ENCODE data around the gene ZCCHC24. TPM values are rescaled to one million over a fixed set of nuclear protein-coding genes. Genes with fewer than 3 reads are reported as not detected.

Gene ZCCHC24
- total RNA-seq, 2 donors from 2014 or later: 113 to 125 TPM

DNA sequence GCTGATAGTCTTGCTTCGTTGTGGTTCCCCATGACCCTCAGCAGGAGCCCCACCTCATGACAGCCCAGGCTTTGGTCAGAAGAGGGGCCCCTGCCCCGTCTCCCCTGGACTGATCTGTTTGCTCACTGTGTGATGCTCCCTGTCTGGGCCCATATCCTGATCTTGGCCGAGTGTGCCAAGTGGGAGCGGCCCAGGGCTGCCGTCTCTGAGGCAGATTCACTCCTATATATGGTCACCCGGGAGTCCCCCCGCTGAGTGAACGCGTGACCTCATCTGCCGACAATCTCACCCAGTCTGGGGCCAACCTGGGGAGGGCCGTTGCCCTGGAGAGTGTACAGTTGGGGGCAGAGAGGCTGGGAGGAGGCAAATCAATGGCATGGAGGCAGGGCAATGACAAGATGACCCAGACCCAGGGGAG lies 63.6 kb downstream of the ZCCHC24 start:
- intact Hi-C loops (cut with DNase I): loop anchor here in 1 of 2 donors (5.0 kb wide), 1 partner anchor 60 kb away; no protein-coding TSS in a partner anchor
- DNase-seq (ENCODE audit: low spot score): peak; percentile 94

DNA sequence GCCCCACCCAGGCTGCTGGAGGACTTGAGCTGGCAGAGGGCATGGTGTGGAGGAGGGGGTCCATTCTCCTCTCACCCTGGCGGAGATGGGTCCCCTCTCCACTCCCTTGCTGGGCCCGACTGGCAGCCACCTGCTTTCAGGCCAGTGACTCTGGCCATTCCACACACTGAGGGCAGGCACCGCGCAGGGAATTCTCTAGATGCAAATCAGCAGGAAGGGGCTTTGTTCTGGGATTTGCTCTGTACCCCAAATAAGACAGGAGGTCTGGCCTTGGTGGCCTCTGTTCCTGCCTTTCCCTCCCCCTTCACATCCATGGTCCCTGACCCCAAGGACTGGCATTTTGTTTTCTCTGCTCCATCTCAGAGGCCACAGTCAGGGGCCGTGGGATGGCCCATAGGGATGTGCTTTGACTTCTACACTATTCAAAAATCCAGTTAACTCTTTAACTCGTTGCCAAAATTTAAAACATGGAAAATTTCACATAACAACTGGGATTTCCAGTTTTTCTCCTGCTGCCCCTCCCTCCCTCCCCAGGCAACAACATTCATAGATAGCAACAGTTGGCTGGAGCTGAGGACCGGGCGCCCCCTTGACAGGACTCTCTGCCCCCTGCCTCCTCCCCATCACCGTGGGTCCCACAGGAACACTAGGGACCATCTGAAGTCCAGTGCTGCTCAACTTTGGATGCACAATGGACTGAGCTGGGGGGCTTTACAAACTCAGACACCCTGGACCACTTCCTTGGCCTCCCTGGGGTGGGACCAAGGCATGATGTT lies 64.3 kb downstream of the ZCCHC24 start:
- intact Hi-C loops (cut with DNase I): loop anchor here in 1 of 2 donors (5.0 kb wide), 1 partner anchor 61 kb away; no protein-coding TSS in a partner anchor
- peak; percentile 81 for DNase-seq (ENCODE audit: low spot score)

DNA sequence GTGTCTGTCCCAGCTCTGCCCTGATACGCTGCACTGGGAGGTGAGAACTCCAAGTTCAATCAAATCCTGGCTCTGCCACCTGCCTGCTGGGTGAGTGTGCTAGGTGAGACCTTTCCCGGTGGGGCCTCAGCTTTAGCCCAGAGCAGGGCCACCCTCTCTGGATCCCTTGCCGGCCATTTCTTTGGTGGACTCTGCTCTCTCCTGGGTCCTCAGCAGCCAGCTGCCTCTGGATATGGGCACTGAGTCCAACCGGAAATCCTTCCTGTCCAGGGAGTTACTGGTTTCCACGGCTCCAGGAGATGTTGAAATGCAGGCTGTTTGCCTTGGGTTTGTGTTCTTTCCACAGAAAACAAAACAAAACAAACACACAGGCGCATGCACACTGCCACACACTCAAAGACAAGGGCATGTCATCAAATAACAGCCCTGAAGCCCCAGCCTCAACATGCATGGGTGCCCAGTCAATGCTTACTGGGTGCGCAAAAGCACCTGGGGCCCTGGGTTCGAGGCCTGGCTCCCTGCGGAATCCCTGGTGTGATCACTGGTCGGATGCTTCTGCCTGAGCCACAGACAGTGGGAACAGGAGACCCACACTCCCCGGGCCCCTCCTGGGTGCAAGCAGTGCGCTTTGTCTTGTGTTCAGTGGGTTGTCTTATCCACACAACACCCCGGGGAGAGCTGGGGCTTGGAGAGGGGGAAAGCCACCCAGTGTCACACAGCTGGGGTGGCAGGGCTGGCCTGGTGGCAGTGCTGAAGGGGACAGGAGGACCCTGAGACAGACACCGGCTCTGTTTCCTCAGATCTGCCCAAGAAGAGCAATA lies 65.1 kb downstream of the ZCCHC24 start:
- peak; percentile 87 for DNase-seq (ENCODE audit: low spot score)
- intact Hi-C loops (cut with DNase I): loop anchor here in 1 of 2 donors (5.0 kb wide), 1 partner anchor 62 kb away; no protein-coding TSS in a partner anchor

DNA sequence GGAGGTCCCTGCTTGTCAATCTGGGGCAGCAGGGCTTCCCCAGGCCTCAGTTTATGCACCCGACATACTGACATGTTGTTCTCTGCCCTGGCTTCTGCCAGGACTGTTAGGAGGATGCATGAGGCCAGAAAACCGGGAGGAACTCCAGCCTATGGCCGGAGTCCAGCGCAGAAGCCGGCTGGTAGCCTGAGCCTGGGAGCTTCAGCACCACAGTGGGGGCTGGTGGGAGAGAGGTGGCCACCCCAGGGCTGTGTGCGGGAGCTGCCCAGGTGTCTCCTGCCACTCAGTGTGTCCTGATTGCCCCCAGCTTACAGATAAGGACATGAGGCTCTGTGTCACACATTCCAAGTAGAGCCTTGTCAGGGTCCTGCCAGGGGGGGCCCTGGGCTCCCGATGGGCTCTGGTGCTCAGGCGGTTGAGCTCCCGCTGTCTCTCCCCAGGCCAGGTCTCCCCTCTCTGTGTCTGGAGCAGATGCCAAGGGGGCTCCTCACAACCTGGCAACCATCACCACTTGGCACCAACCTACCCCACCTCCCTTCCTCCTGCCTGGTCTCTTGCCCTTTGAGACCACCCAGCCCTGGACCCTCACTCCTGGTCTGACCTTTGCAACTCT lies 65.8 kb downstream of the ZCCHC24 start:
- intact Hi-C loops (cut with DNase I): loop anchor here in 1 of 2 donors (5.0 kb wide), 1 partner anchor 63 kb away; no protein-coding TSS in a partner anchor
- no peak for DNase-seq (ENCODE audit: low spot score)

DNA sequence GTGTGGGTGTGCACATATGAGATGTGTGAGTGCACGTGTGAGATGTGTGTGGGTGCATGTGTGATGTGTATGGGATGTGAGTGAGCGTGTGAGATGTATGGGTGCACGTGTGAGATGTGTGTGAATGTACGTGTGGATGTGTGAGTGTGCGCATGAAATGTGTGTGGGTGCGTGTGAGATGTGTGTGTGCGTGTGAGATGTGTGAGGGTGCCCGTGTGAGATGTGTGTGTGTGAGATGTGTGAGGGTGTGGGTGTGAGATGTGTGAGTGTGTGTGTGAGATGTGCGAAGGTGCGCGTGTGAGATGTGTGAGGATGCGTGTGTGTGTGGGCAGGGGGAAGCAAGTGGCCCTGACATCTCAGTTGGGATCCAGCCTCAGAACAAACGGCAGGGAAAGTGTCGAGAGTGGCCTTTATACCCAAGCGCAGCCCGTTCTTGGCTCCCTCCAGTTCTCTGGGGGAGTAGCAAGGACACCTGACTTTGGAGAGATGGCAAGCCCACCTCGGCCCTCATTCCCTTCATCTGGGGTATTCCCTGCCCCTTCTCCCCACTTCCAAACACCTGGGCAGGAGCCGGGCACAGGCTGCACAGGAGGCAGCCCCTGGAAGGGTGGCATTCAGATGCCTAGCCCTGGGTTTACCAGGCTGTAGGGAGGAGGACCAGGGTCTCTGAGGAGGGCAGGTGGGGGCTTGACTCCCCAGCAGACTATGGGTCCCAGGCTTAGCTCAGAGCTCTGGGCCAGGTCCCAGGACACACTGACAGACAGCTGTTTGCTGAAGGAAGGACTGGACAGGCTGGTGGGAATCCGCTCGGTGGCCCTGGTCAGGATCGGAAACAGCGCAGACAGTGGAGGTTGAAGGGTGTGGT lies 66.5 kb downstream of the ZCCHC24 start:
- DNase-seq (ENCODE audit: low spot score): no peak
- intact Hi-C loops (cut with DNase I): no loop called here

DNA sequence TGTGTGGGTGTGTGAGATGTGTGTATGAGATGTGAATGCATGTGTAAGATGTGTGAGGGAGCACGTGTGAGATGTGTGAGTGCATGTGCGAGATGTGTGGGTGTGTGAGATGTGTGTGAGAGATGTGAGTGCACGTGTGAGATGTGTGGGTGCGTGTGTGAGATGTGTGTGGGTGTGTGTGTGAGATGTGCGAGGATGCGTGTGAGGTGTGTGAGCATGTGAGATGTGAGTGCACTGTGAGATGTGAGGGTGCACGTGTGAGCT lies 67.1 kb downstream of the ZCCHC24 start:
- intact Hi-C loops (cut with DNase I): no loop called here

DNA sequence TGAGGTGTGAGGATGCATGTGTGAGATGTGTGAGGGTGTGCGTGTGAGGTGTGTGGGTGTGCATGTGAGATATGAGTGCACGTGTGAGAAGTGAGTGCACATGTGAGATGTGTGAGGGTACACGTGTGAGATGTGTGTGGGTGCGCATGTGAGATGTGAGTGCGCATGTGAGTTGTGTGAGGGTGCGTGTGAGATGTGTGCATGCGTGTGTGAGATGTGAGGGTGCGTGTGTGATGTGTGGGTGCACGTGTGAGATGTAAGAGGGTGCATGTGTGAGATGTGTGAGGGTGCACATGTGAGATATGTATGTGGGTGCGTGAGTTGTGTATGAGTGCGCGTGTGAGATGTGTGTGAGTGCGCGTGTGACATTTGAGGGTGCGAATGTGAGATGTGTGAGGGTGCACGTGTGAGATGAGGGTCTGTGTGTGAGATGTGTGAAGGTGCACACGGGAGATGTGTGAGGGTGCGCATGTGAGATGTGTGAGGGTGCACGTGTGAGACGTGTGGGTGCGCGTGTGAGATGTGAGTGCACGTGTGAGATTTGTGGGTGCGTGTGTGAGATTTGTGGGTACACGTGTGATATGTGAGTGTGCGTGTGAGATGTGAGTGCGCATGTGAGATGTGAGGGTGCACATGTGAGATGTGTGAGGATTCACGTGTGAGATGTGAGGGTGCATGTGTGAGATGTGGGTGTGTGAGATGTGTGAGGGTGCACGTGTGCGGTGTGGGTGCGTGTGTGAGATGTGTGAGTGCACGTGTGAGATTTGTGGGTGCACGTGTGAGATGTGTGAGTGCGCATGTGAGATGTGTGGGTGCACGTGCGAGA lies 67.7 kb downstream of the ZCCHC24 start:
- intact Hi-C loops (cut with DNase I): no loop called here
- peak; percentile 58 for DNase-seq (ENCODE audit: low spot score)

More for the DNA sequence above, 67.1 kb downstream of the ZCCHC24 start:
- DNase-seq (ENCODE audit: low spot score): peak; percentile 52

DNA sequence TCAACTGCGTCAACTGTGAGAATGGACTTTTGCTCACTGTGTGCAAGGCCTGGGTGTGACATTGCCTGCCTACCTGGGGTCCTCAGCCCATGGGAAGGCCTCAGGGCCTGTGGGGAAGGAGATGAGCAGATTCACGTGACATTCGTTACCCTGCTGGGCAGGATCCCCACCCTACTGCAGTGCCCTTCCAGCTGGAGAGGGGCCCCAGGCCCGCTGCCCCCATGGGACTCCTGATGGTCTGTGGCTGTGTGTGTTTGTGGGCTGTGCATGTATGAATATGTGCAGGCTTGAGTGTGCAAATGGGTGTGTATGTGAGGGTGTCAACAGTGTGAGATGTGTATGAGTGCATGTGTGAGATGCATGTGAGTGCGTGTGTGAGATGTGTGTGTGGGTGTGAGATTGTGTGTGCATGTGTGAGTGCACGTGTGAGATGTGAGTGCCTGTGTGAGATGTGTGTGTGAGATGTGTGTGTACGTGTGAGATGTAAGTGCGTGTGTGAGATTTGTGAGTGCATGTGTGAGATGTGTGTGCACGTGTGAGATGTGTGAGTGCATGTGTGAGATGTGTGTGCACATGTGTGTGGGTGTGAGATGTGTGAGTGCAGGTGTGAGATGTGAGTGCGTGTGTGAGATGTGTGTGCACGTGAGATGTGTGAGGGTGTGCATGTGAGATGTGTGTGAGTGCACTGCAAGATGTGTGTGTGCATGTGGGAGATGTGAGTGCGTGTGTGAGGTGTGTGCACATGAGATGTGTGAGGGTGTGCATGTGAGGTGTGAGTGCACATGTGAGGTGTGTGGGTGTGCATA lies 68.5 kb downstream of the ZCCHC24 start:
- intact Hi-C loops (cut with DNase I): no loop called here
- DNase-seq (ENCODE audit: low spot score): peak; percentile 73

DNA sequence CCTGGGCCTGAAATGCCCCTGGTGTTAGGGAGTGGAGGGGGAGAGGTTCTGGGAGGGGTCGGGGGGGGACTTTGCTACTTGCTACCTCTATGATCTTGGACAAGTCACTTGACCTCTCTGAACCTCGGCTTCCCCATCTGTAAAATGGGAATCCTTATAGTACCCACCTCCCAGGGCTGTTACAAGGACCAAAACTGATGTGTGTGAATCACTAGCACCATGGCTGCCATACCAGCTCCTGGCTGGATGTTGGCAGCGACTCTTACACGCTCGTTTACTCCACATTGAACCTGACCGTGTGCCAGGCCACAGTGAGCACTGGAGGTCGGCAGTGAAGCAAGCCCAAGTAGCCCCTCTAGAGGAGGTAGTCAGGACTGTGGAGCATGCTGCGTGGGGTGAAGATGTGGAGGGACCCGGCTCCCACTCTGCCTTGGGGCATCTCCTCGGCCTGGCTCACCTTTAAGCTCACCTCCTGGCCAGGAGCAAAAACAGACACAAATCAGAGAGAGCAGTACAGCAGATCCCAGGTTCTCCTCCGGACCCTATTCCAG lies 69.3 kb downstream of the ZCCHC24 start:
- peak; percentile 69 for DNase-seq (ENCODE audit: low spot score)
- intact Hi-C loops (cut with DNase I): no loop called here

DNA sequence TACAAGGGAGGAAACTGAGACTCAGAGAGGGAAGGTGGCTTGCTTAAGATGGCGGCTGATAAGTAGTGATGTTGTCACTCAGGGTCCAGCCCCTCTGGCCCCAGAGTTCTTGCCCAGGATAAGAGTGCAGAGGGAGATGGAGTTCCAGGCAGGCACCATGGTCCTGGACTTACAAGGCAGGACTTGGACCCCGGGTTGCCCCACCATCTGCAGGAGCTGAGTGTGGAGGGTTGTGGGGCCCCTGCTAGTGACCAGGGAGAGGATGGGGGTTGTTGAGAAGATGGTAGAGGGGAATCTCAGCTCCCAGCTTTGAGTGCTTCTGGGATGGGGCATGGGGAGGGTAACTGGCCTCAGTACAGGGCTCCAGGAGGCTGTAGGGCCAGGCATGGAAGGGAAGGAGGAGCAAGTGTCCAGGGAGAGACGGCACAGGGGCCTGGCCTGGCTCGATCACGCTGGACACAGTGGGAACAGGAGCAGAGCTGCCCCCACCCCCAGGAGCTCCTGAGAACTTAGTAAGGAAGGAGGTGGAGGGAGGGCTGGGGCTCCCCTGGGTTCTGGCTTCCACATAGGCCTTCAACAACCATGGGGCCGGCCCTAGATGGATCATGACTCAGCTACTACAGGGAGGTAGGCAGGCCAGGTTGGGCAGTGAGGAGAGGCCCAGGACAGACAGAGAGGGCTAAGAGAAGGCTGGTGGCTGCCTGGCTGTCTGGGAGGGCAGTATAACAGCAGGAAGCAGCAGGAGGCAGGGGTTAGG lies 69.9 kb downstream of the ZCCHC24 start:
- DNase-seq (ENCODE audit: low spot score): peak; percentile 72
- intact Hi-C loops (cut with DNase I): loop anchor here in 1 of 2 donors (2.0 kb wide), 1 partner anchor 91 kb away; no protein-coding TSS in a partner anchor

DNA sequence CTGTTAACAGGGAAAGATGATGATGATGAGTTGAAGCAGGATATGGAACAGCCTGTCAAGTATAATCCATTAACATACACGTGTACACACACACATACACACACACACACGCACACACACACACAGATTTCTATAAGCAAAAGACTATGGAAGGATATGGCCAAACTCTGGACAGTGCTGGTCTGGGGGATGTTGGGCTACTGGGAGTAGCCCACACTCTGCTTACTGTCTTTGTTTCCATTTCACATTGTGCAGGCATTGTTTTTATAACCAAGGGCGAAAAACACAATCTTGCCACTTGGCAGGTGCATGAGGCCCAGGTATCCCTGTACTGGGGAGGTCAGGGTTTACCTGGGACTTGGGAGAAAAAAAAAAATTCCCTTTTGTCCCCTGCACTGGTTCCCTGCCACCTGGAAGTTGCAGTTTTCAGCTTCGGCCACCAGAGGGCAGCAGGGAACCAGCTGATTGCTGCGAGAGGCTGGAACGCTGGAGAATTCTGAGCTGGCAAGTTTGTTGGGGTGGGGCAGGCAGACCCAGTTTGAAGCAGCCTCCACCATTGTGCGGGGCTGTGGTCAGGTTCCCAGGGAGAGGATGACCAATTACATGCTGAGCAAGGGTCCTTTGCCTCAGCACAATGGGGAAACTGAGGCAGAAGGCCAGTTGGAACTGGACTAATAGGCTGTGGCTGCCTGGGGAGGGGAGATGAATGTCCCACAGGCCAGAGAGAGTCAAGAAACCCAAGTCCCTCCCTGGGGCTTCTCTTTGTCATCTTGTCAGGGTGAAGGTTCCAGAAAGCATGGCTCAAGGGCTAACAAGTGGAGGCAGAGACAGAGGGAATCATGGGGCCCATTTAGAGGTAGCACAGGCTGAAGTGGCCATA lies 70.9 kb downstream of the ZCCHC24 start:
- DNase-seq (ENCODE audit: low spot score): peak; percentile 94
- intact Hi-C loops (cut with DNase I): loop anchor here in 1 of 2 donors (2.0 kb wide), 1 partner anchor 92 kb away; no protein-coding TSS in a partner anchor

DNA sequence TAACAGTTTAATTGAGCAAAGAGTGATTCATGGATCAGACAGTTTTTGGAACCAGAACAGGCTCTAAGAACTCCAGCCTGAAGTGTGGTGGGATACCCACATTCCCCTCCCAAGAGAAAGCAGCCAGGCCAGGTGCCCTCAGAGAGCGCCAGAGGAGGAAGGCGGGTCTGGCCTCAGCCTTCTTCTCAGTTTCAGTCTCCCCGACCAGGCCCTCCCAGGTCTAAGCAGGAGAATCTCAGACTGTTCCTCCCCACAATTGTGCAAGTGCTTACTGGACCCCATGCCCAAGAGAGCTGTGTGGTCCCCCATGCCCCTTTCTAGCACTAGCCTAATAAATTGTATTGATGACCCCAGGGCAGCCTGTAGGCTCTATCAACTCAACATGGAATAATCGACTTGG lies 72.6 kb downstream of the ZCCHC24 start:
- intact Hi-C loops (cut with DNase I): no loop called here
- DNase-seq (ENCODE audit: low spot score): peak; percentile 46

DNA sequence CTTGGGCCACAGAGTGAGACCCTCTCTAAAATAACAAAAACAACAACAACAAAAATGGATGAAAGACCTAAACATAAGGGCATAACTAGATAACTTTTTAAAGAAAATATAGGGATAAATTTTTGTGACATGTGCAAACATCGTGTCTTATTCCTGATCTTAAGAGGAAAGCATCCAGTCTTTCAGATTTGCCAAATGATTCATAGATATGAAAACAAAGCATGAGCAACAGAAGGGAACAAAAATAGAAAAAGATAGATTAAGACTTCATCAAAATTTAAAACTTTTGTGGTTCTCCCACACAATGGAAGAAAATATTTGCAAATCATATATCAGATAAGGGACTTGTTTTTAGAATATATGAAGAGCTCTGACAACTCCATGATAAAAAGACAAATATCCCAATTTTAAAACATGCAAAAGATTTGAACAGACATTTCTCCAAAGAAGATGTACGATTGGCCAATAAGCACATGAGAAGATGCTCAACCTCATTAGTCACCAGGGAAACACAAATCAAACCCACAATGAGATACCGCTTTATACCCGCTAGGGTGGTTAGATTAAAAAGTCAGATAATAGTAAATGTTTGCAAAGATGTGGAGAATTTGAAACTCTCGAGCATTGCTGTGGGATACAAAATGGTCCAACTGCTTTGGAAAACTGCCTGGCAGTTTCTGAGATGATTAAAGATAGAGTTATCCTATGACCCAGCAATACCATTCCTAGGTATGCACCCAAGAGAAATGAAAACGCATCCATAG lies 77.8 kb downstream of the ZCCHC24 start:
- intact Hi-C loops (cut with DNase I): no loop called here
- DNase-seq (ENCODE audit: low spot score): no peak

DNA sequence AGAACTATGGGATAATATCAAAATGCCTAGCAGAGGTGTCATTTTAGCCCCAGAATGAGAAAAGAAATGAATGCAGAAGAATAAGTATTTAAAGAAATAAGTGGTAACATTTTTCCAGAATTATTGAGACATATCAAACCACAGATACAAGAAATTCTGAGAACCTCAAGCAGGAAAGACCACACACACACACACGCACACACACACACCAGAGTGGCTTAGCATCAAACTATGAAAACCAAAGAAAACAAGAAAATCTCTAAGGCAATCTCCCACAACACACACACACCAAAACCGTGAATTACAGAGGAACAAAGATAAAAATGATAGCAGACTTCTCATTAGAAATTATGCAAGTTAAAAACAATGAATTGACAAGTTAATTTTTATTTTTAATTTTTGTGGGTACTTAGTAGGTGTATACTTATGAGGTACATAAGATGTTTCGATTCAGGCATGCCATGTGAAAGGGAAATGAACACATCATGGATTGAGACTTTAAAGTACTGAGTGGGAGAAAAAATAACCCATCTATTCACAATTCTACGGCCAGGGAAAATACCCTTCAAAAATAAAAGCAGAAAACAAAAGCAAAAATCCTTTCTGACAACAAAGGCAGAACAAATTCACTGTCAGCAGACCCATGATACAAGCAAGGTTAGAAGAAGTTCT lies 83.6 kb downstream of the ZCCHC24 start:
- peak; percentile 12 for DNase-seq (ENCODE audit: low spot score)
- intact Hi-C loops (cut with DNase I): no loop called here

All from posterior vena cava (tissue), 2 donors.